Brain microvascular endothelial cell (primary cell): ENCODE data around the gene STOX1.

Experiments
- DNase-seq: peaks from one replicate; pipeline ENCODE4 v3.0.0-alpha.2; 2020
- H3K27ac ChIP-seq: fragments of 250-450 bp; sonication (Bioruptor Pico); 2 replicates; pipeline ENCODE4 v1.5.1; 2020; ENCODE audit warnings: mild to moderate bottlenecking, moderate library complexity
- H3K27me3 ChIP-seq: fragments of 250-450 bp; sonication (Bioruptor Pico); replicated peaks from 2 replicates; pipeline ENCODE4 v1.5.1; 2020; ENCODE audit warnings: mild to moderate bottlenecking
- H3K36me3 ChIP-seq: fragments of 250-450 bp; sonication (Bioruptor Pico); replicated peaks from 2 replicates; pipeline ENCODE4 v1.5.1; 2020; ENCODE audit warnings: mild to moderate bottlenecking
- H3K4me3 ChIP-seq: 2 replicates; pipeline ENCODE4 v1.5.1; 2011; ENCODE audit warnings: low read depth, mild to moderate bottlenecking, control low read depth, low read length, moderate library complexity
- CTCF ChIP-seq: IDR thresholded peaks from 2 replicates; pipeline ENCODE4 v1.5.1; 2011; ENCODE audit warnings: low read depth, mild to moderate bottlenecking, moderate library complexity, low read length, control low read depth, inconsistent platforms; ENCODE audit errors: missing control alignments
- in situ Hi-C: cut with HindIII; loops from 2 replicates; pipeline ENCODE4 v1.10.0; 2017; ENCODE audit warnings: low sequenced_read_pairs, low pct_ligation_motif_present

The STOX1 gene

GRCh38 chr10:68826764-68827591, at the start of gene STOX1:
Gene STOX1, plus strand, starts transcription at chr10:68827531. Its CDS starts 93 bp downstream, at chr10:68827624.
- peak within 1 kb of the TSS; percentile 59 for H3K4me3 ChIP-seq
- in situ Hi-C loops: no loop called here

GRCh38 chr10:68781613-68782574, 45.4 kb upstream of the STOX1 start:
- in situ Hi-C loops: no loop called here
- no peak overlapping the region for H3K4me3 ChIP-seq
- no peak for DNase-seq
- no peak overlapping the region for H3K27ac ChIP-seq
- TF ChIP-seq CTCF: no peak
- H3K27me3 ChIP-seq: no peaks in the 10 kb centered on the region
- H3K36me3 ChIP-seq: peaks cover 62% of the 10 kb centered on the region

More at GRCh38 chr10:68826764-68827591, at the start of gene STOX1:
- no peak within 1 kb of the TSS for H3K27ac ChIP-seq
- DNase-seq: peak; percentile 13
- peak; percentile 1 for TF ChIP-seq CTCF
- H3K27me3 ChIP-seq: peaks cover 6% of the 10 kb centered on the region
- H3K36me3 ChIP-seq: no peaks in the 10 kb centered on the region

GRCh38 chr10:68784476-68784875, 42.9 kb upstream of the STOX1 start:
- Histone ChIP-seq H3K4me3 (no peak overlapping the region), H3K27ac (no peak overlapping the region), H3K27me3 (no peaks in the 10 kb centered on the region), H3K36me3 (peaks cover 64% of the 10 kb centered on the region)
- peak; percentile 35 for DNase-seq
- no peak for TF ChIP-seq CTCF
- in situ Hi-C loops: no loop called here

GRCh38 chr10:68787813-68788212, 39.5 kb upstream of the STOX1 start:
- H3K36me3 ChIP-seq: peaks cover 55% of the 10 kb centered on the region
- in situ Hi-C loops: no loop called here
- H3K27me3 ChIP-seq: no peaks in the 10 kb centered on the region
- TF ChIP-seq CTCF: no peak
- no peak overlapping the region for H3K4me3 ChIP-seq
- no peak overlapping the region for H3K27ac ChIP-seq
- DNase-seq: no peak

GRCh38 chr10:68790476-68790875, 36.9 kb upstream of the STOX1 start:
- DNase-seq: no peak
- no peak for TF ChIP-seq CTCF
- H3K27me3 ChIP-seq: no peaks in the 10 kb centered on the region
- H3K27ac ChIP-seq: no peak overlapping the region
- H3K4me3 ChIP-seq: no peak overlapping the region
- peaks cover 55% of the 10 kb centered on the region for H3K36me3 ChIP-seq
- in situ Hi-C loops: no loop called here
